GM21825 (cell line): Measurements from ENCODE around the gene ST6GALNAC1.
"Not testable (repeated sequence)": the region's sequence is repeated elsewhere in the genome, so short reads cannot be mapped to it uniquely, and the experiment has no call there.

ENCODE experiments used
- ATAC-seq: cut with Tn5 transposase; IDR thresholded peaks from one replicate; pipeline ENCODE4 v1.9.1; 2021; ENCODE audit warnings: mild to moderate bottlenecking, moderate library complexity; ENCODE audit not compliant: unreplicated experiment

The ST6GALNAC1 gene

GRCh38 chr17:76614064-76614759 lies 29.3 kb downstream of the ST6GALNAC1 start:
- not testable (repeated sequence) for ATAC-seq

- ATAC-seq: no peak
Observed at GRCh38 chr17:76612977-76613851, 30.3 kb downstream of the ST6GALNAC1 start.

GRCh38 chr17:76612465-76612864 lies 31.1 kb downstream of the ST6GALNAC1 start:
- no peak for ATAC-seq

GRCh38 chr17:76611758-76612157 lies 31.8 kb downstream of the ST6GALNAC1 start:
- ATAC-seq: no peak

- ATAC-seq: not testable (repeated sequence)
Observed at GRCh38 chr17:76611080-76611749, 32.3 kb downstream of the ST6GALNAC1 start.

- not testable (repeated sequence) for ATAC-seq
Observed at GRCh38 chr17:76606685-76607084, 36.9 kb downstream of the ST6GALNAC1 start.

- no peak for ATAC-seq
Observed at GRCh38 chr17:76601065-76601464, 42.5 kb downstream of the ST6GALNAC1 start.

GRCh38 chr17:76599694-76600460 lies 43.7 kb downstream of the ST6GALNAC1 start:
- no peak for ATAC-seq

GRCh38 chr17:76598004-76598439 lies 45.5 kb downstream of the ST6GALNAC1 start:
- ATAC-seq: no peak

GRCh38 chr17:76597156-76598003 lies 46.2 kb downstream of the ST6GALNAC1 start:
- no peak for ATAC-seq

GRCh38 chr17:76594690-76595089 lies 48.9 kb downstream of the ST6GALNAC1 start:
- ATAC-seq: no peak

GRCh38 chr17:76593959-76594358 lies 49.6 kb downstream of the ST6GALNAC1 start:
- ATAC-seq: no peak

GRCh38 chr17:76593384-76593826 lies 50.2 kb downstream of the ST6GALNAC1 start:
- no peak for ATAC-seq

- no peak for ATAC-seq
Observed at GRCh38 chr17:76588182-76588581, 55.4 kb downstream of the ST6GALNAC1 start.

- no peak for ATAC-seq
Observed at GRCh38 chr17:76586741-76587487, 56.6 kb downstream of the ST6GALNAC1 start.

GRCh38 chr17:76585649-76586593 lies 57.6 kb downstream of the ST6GALNAC1 start, which contains the start of gene ST6GALNAC2:
TSS of gene ST6GALNAC2 (minus strand) at chr17:76585860. CDS start at chr17:76585808, 52 bp downstream.
- ATAC-seq: no peak

GRCh38 chr17:76585033-76585648 lies 58.4 kb downstream of the ST6GALNAC1 start:
- ATAC-seq: no peak
